Limb (tissue), 2 donors: ENCODE results near the gene CDK14.

Source experiments
- DNase-seq, 2 donors: peaks; one replicate each; pipeline ENCODE4 v3.0.0-alpha.2; 2016; ENCODE audit errors: extremely low spot score in 2 of 2

CDK14 gene

GRCh38 chr7:91086200-91086599, 490.1 kb downstream of the CDK14 start:
- no peak for DNase-seq

GRCh38 chr7:91088156-91088555, 492.0 kb downstream of the CDK14 start:
- no peak for DNase-seq

GRCh38 chr7:91088691-91089090, 492.6 kb downstream of the CDK14 start:
- no peak for DNase-seq

- peak in 1 of 2 donors; percentile 59 for DNase-seq
These were observed 493.4 kb downstream of the CDK14 start for GRCh38 chr7:91089382-91089963.

- DNase-seq: no peak
These were observed 494.6 kb downstream of the CDK14 start for GRCh38 chr7:91090684-91091083.

- DNase-seq: no peak
These were observed 495.5 kb downstream of the CDK14 start for GRCh38 chr7:91091631-91092030.

- no peak for DNase-seq
These were observed 497.1 kb downstream of the CDK14 start for GRCh38 chr7:91093181-91093580.

- no peak for DNase-seq
These were observed 502.4 kb downstream of the CDK14 start for GRCh38 chr7:91098566-91098965.

- no peak for DNase-seq
These were observed 507.2 kb downstream of the CDK14 start for GRCh38 chr7:91103363-91103762.

GRCh38 chr7:91107460-91107859, 511.3 kb downstream of the CDK14 start:
- no peak for DNase-seq

GRCh38 chr7:91109200-91109599, 513.1 kb downstream of the CDK14 start:
- no peak for DNase-seq

GRCh38 chr7:91112902-91113341, 516.8 kb downstream of the CDK14 start:
- DNase-seq: peak in 1 of 2 donors; percentile 59

- no peak for DNase-seq
These were observed 518.1 kb downstream of the CDK14 start for GRCh38 chr7:91114232-91114631.

GRCh38 chr7:91126762-91127161, 530.6 kb downstream of the CDK14 start:
- no peak for DNase-seq

GRCh38 chr7:91127325-91127724, 531.2 kb downstream of the CDK14 start:
- DNase-seq: no peak

- DNase-seq: no peak
These were observed 531.8 kb downstream of the CDK14 start for GRCh38 chr7:91127959-91128358.

GRCh38 chr7:91128683-91129348, 532.7 kb downstream of the CDK14 start:
- DNase-seq: no peak

- no peak for DNase-seq
These were observed 539.2 kb downstream of the CDK14 start for GRCh38 chr7:91135300-91135699.

GRCh38 chr7:91135703-91136430, 539.7 kb downstream of the CDK14 start:
- no peak for DNase-seq

GRCh38 chr7:91137153-91137787, 541.1 kb downstream of the CDK14 start:
- DNase-seq: no peak

GRCh38 chr7:91137788-91138368, 541.8 kb downstream of the CDK14 start:
- no peak for DNase-seq

GRCh38 chr7:91140286-91140685, 544.2 kb downstream of the CDK14 start:
- DNase-seq: no peak
